NCI-H2196 (cell line): ENCODE results near the gene PTPA.
"Not testable (repeated sequence)": the region's sequence is repeated elsewhere in the genome, so short reads cannot be mapped to it uniquely, and the experiment has no call there.

Experiments
- DNase-seq: peaks from one replicate; lab custom pipeline; 2025; ENCODE audit not compliant: unreplicated experiment; lab: John Stamatoyannopoulos, UW

The PTPA gene

GRCh38 chr9:129108805-129109536 lies 2.2 kb upstream of the PTPA start:
- DNase-seq = peak; percentile 26

GRCh38 chr9:129109537-129109903 lies 1.7 kb upstream of the PTPA start:
- DNase-seq = peak; percentile 15

GRCh38 chr9:129109952-129110739 lies 1.1 kb upstream of the PTPA start:
- DNase-seq = no peak

- no peak for DNase-seq
These were observed 425 bp downstream of the PTPA start for GRCh38 chr9:129111528-129112151.

GRCh38 chr9:129112526-129112925 lies 1.3 kb downstream of the PTPA start:
- DNase-seq = not testable (repeated sequence)

GRCh38 chr9:129113645-129114304 lies 2.6 kb downstream of the PTPA start:
- no peak for DNase-seq

GRCh38 chr9:129118799-129119198 lies 7.6 kb downstream of the PTPA start:
- no peak for DNase-seq

GRCh38 chr9:129121483-129121882 lies 10.3 kb downstream of the PTPA start:
- DNase-seq = no peak

- no peak for DNase-seq
These were observed 10.9 kb downstream of the PTPA start for GRCh38 chr9:129122133-129122532.

- not testable (repeated sequence) for DNase-seq
These were observed 11.8 kb downstream of the PTPA start for GRCh38 chr9:129122976-129123375.

- DNase-seq = no peak
These were observed 13.4 kb downstream of the PTPA start for GRCh38 chr9:129124506-129125069.

GRCh38 chr9:129125478-129125877 lies 14.3 kb downstream of the PTPA start:
- DNase-seq = no peak

- no peak for DNase-seq
These were observed 15.8 kb downstream of the PTPA start for GRCh38 chr9:129126749-129127618.

- DNase-seq = no peak
These were observed 17.5 kb downstream of the PTPA start for GRCh38 chr9:129128689-129129088.

- not testable (repeated sequence) for DNase-seq
These were observed 19.1 kb downstream of the PTPA start for GRCh38 chr9:129130271-129130670.

- DNase-seq = no peak
These were observed 19.6 kb downstream of the PTPA start for GRCh38 chr9:129130791-129131190.

- DNase-seq = peak; percentile 73
These were observed 20.3 kb downstream of the PTPA start for GRCh38 chr9:129131300-129132145.

GRCh38 chr9:129133082-129133481 lies 21.9 kb downstream of the PTPA start:
- no peak for DNase-seq

- no peak for DNase-seq
These were observed 24.3 kb downstream of the PTPA start for GRCh38 chr9:129135476-129135875.
